Suprapubic skin (tissue), 4 donors: ENCODE data around the gene ANKH.

Experiments used
- CTCF ChIP-seq, 2 donors: fragments of 200-600 bp in 1 of 2; fragments of 450-650 bp in 1 of 2; sonication (generic) in 1 of 2; IDR thresholded peaks; one replicate each; pipeline ENCODE4 v1.5.1; 2016 to 2019; ENCODE audit warnings: antibody characterized with exemption in 2 of 2, mild to moderate bottlenecking in 1 of 2, moderate library complexity in 1 of 2
- POLR2A ChIP-seq, 2 donors: fragments of 450-650 bp; IDR thresholded peaks; one replicate each; pipeline ENCODE4 v1.6.1; 2017; ENCODE audit warnings: antibody characterized with exemption in 2 of 2, mild to moderate bottlenecking in 2 of 2, moderate library complexity in 2 of 2
- POLR2AphosphoS5 ChIP-seq, 3 donors: sonication (generic); formaldehyde crosslinking; IDR thresholded peaks; one replicate each; pipeline ENCODE4 v1.6.1; 2017; ENCODE audit warnings: antibody characterized with exemption in 3 of 3

- TF ChIP-seq CTCF (IDR thresholded peaks at IDR 0.05) (no peak), POLR2AphosphoS5 (IDR thresholded peaks at IDR 0.05) (no peak), POLR2A (IDR thresholded peaks at IDR 0.05) (no peak)
These were observed 143.1 kb downstream of the ANKH start for GRCh38 chr5:14728459-14728938.
